DMS53 (cell line): ENCODE measurements around the gene FAM83E.

ENCODE experiments used
- DNase-seq: peaks from one replicate; lab custom pipeline; 2025; lab: John Stamatoyannopoulos, UW

FAM83E gene

GRCh38 chr19:48628486-48629296 is 13.8 kb upstream of the FAM83E start:
- no peak for DNase-seq

- no peak for DNase-seq
Measured at GRCh38 chr19:48627865-48628314, 13.0 kb upstream of the FAM83E start.

- peak; percentile 34 for DNase-seq
Measured at GRCh38 chr19:48627201-48627864, 12.5 kb upstream of the FAM83E start.

GRCh38 chr19:48625891-48626327 is 11.0 kb upstream of the FAM83E start:
- DNase-seq: no peak

- DNase-seq: peak; percentile 69
Measured at GRCh38 chr19:48624791-48625723, 10.2 kb upstream of the FAM83E start.

GRCh38 chr19:48624067-48624594 is 9.3 kb upstream of the FAM83E start:
- peak; percentile 99 for DNase-seq

- peak; percentile 49 for DNase-seq
Measured at GRCh38 chr19:48623556-48624066, 8.7 kb upstream of the FAM83E start.

- peak; percentile 64 for DNase-seq
Measured at GRCh38 chr19:48619692-48620585, 5.1 kb upstream of the FAM83E start.

GRCh38 chr19:48618916-48619691 is 4.2 kb upstream of the FAM83E start, which contains the start of the genes RPL18 and SPHK2:
TSS of gene RPL18 (minus strand) at chr19:48619178. CDS start at chr19:48619143, 35 bp downstream.
TSS of gene SPHK2 (plus strand) at chr19:48619506. CDS start at chr19:48620515, 1,009 bp downstream.
- DNase-seq: peak; percentile 100

- peak; percentile 43 for DNase-seq
Measured at GRCh38 chr19:48618278-48618915, 3.5 kb upstream of the FAM83E start.

GRCh38 chr19:48617146-48617937 is 2.5 kb upstream of the FAM83E start:
- peak; percentile 62 for DNase-seq

GRCh38 chr19:48616491-48617056 is 1.7 kb upstream of the FAM83E start:
- DNase-seq: no peak

- DNase-seq: peak; percentile 48
Measured at GRCh38 chr19:48616041-48616436, 1.2 kb upstream of the FAM83E start.

- peak; percentile 68 for DNase-seq
Measured at GRCh38 chr19:48615231-48616040, 560 bp upstream of the FAM83E start.

- no peak for DNase-seq
Measured at GRCh38 chr19:48613852-48614435, 932 bp downstream of the FAM83E start.

GRCh38 chr19:48613024-48613851 is 1.6 kb downstream of the FAM83E start:
- DNase-seq: no peak
